Heart right ventricle (tissue), 16 donors: Measurements from ENCODE around the gene HSD11B2. TPM values are rescaled to one million over a fixed set of nuclear protein-coding genes. Genes with fewer than 3 reads are reported as not detected.

Experiments
- ATAC-seq, 8 donors: fragments of 200-7000 bp; cut with Tn5 transposase; one replicate each; pipeline ENCODE4 v1.9.1; 2020; ENCODE audit warnings: mild to moderate bottlenecking in 8 of 8, moderate library complexity in 8 of 8, moderate number of reproducible peaks in 1 of 8
- DNase-seq, 2 donors: peaks; one replicate each; pipeline ENCODE4 v3.0.0-alpha.2; 2020
- H3K27ac ChIP-seq, 10 donors: fragments of 200-600 bp; sonication (generic) in 2 of 10; one replicate each; pipeline versions ENCODE4 v1.5.0 to v1.8.0; 2020 to 2022; ENCODE audit warnings: mild to moderate bottlenecking in 3 of 10
- H3K27me3 ChIP-seq, 7 donors: fragments of 200-600 bp; one replicate each; pipeline ENCODE4 v1.8.0; 2021 to 2022; ENCODE audit warnings: mild to moderate bottlenecking in 2 of 7
- H3K36me3 ChIP-seq, 9 donors: fragments of 200-600 bp; sonication (generic) in 1 of 9; one replicate each; pipeline versions ENCODE4 v1.5.0 to v1.8.0; 2020 to 2022; ENCODE audit warnings: mild to moderate bottlenecking in 2 of 9
- H3K4me1 ChIP-seq, 9 donors: fragments of 200-600 bp; sonication (generic) in 1 of 9; one replicate each; pipeline versions ENCODE4 v1.5.0 to v1.8.0; 2020 to 2022; ENCODE audit warnings: mild to moderate bottlenecking in 4 of 9
- H3K4me3 ChIP-seq, 10 donors: fragments of 200-600 bp; sonication (generic) in 2 of 10; one replicate each; pipeline versions ENCODE4 v1.5.0 to v1.8.0; 2020 to 2022; ENCODE audit warnings: mild to moderate bottlenecking in 7 of 10, moderate library complexity in 2 of 10
- H3K9me3 ChIP-seq, 11 donors: fragments of 200-600 bp in 10 of 11; sonication (generic) in 2 of 11; one replicate each; pipeline versions ENCODE4 v1.5.0 to v1.8.0; 2013 to 2022; ENCODE audit warnings: mild to moderate bottlenecking in 2 of 11, control low read depth in 1 of 11, moderate library complexity in 1 of 11
- CTCF ChIP-seq, 9 donors: fragments of 200-600 bp; sonication (generic) in 2 of 9; IDR thresholded peaks; one replicate each; pipeline versions ENCODE4 v1.5.0 to v1.8.0; 2021 to 2022; ENCODE audit warnings: antibody characterized with exemption in 9 of 9, mild to moderate bottlenecking in 5 of 9, moderate library complexity in 1 of 9
- WGBS, 2 donors: extraction: QIAGEN DNeasy Blood & Tissue Kit; methylation state at CpG; one replicate each; pipeline ENCODE4 v1.1.7; 2013; ENCODE audit warnings: inconsistent platforms in 1 of 2; 5-methylcytosine and 5-hydroxymethylcytosine counted together
- intact Hi-C, 10 donors: fragments of 100-400 bp; cut with DNase I; formaldehyde crosslinking; loops; one replicate each; pipeline versions ENCODE4 v1.11.1 to v1.14.2; 2022
- polyA plus RNA-seq, 2 donors: library from polyadenylated mRNA; stranded (reverse); fragments of 200-250 nt; gene quantifications; one replicate each; pipeline ENCODE4 v1.2.3, GENCODE V29; 2013
- total RNA-seq, 10 donors: library from RNA; stranded (reverse); fragmentation: NEBNext Ultra II Directional in 3 of 10; extraction: Animal tissue kit (Norgen Biotek cat#: 25700) in 3 of 10; gene quantifications; one replicate each; pipeline versions ENCODE4 v1.2.1 to v1.2.4, GENCODE V29; 2021 to 2023
- donor health status: Arrhythmogenic right ventricular cardiomyopathy.
- donor health status: ischemic (EF 13 %, LVEDD 7.1; RV severe dilation, severe dysfunction).
- donor health status: healthy with polysubstance abuse.
- donor health status: DM: no; HTN: yes; CAD: no.
- donor health status: DM: no; HTN: no; CAD: no.
- donor health status: ischemic (EF 25% LVEDD 6.9; RV normal size, moderate dysfunction).
- donor health status: ischemic (EF 25% LVEDD 5.7; RV mildly dilated, moderate dysfunction).
- donor health status: healthy.
- donor health status: DM: yes; HTN: yes; CAD: no.
- donor health status: Ischemic cardiomyopathy.
- donor health status: ischemic (EF 35%, LVEDD 5.7; RV mildly dilated, moderate dysfunction).
- donor health status: nonischemic (EF 11% LVEDD 7.7; RV severe dilation, severe dysfunction).
- donor health status: DM: yes; HTN: yes; CAD: no.
- donor health status: PGD.
- donor health status: ischemic (EF 29% LVEDD 5.4; RV normal size, mild dysfunction).
- donor health status: nonischemic (EF 23%, LVEDD 6.1; RV moderate dilation, normal function).

The HSD11B2 gene
- total and polyA plus RNA-seq, 12 donors: 0.16 to 1.4 (median 0.51) TPM; not detected in 1

GRCh38 chr16:67393111-67393787 lies 37.7 kb upstream of the HSD11B2 start, which contains the start of gene TPPP3:
TPPP3 (minus strand) TSS chr16:67393498; CDS start chr16:67391111, 2,387 bp downstream.
- H3K27ac ChIP-seq: peak within 1 kb of the TSS; percentile 5 to 88 (median 72)
- TF ChIP-seq CTCF (IDR thresholded peaks at IDR 0.05): peak; percentile 53 to 88 (median 74)
- H3K36me3 ChIP-seq: no peaks in the 10 kb centered on the region

DNA sequence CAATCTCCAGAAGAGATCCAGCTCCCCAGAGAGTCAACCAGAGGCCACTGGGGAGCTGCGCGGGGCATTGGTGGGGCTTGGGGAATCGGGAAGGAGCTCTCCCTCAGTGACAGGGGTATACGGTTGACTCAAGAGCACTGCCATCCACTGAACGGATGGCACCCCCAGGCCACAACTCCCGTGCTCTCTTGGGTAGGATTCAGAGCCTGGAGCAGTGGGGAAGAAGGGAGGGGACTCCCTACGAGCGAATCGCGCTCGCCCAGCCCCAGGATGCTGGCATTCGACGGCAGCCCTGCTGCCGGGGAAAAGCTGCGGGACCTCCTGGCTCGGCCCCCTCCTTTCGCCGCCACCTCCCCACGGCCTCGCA lies 37.1 kb upstream of the HSD11B2 start:
- peak overlapping the region; percentile 5 to 88 (median 72) for H3K27ac ChIP-seq
- 9 to 11% methylated on average over 20 of the region's 20 CpGs for WGBS, 2 donors
- no peak for TF ChIP-seq CTCF (IDR thresholded peaks at IDR 0.05)
- ATAC-seq: peak in 1 of 8 donors; percentile 1
- DNase-seq: no peak
- peaks cover 0 to 45% (median 9%) of the 10 kb centered on the region in 7 donors for H3K27me3 ChIP-seq
- H3K4me1 ChIP-seq: peaks cover 27 to 80% (median 48%) of the 10 kb centered on the region in 9 donors
- no peaks in the 10 kb centered on the region for H3K9me3 ChIP-seq
- intact Hi-C loops: loop anchor here in 4 of 10 donors (5.0 to 10.0 kb wide), 4 partner anchors 109 to 129 kb away; partner anchors contain the start of gene PLEKHG4 (in 2 of the 4)
- no peaks in the 10 kb centered on the region for H3K36me3 ChIP-seq
- H3K4me3 ChIP-seq: peak overlapping the region; percentile 10 to 62 (median 48)

More at GRCh38 chr16:67393111-67393787, 37.7 kb upstream of the HSD11B2 start, which contains the start of gene TPPP3:
- Histone ChIP-seq H3K4me3 (peak within 1 kb of the TSS; percentile 21 to 62 (median 48)), H3K4me1 (peaks cover 27 to 80% (median 47%) of the 10 kb centered on the region in 9 donors), H3K9me3 (no peaks in the 10 kb centered on the region), H3K27me3 (peaks cover 0 to 45% (median 9%) of the 10 kb centered on the region in 7 donors)
- 1 to 3% methylated on average over 47 to 56 of the region's 56 CpGs for whole genome bisulfite sequencing, 2 donors
- peak; percentile 80 to 89 (median 82) for ATAC-seq
- intact Hi-C loops: loop anchor here in 4 of 10 donors (5.0 to 10.0 kb wide), 4 partner anchors 108 to 128 kb away; partner anchors contain the start of gene PLEKHG4 (in 2 of the 4)
- DNase-seq: peak; percentile 95

- peak overlapping the region in 9 of 10 donors; percentile 33 to 62 (median 48) for H3K4me3 ChIP-seq
- H3K4me1 ChIP-seq: peaks cover 27 to 83% (median 54%) of the 10 kb centered on the region in 9 donors
- H3K9me3 ChIP-seq: no peaks in the 10 kb centered on the region
- WGBS, 2 donors: 27 to 35% methylated on average over 88 of the region's 88 CpGs
- no peak for TF ChIP-seq CTCF (IDR thresholded peaks at IDR 0.05)
- intact Hi-C loops: loop anchor here in 5 of 10 donors (5.0 to 10.0 kb wide), 5 partner anchors 110 to 132 kb away; partner anchors contain the start of gene PLEKHG4 (in 2 of the 5)
- peak in 1 of 2 donors; percentile 35 for DNase-seq
- H3K27ac ChIP-seq: peak overlapping the region; percentile 5 to 88 (median 72)
- no peaks in the 10 kb centered on the region for H3K36me3 ChIP-seq
- H3K27me3 ChIP-seq: peaks cover 0 to 51% (median 9%) of the 10 kb centered on the region in 7 donors
- no peak for ATAC-seq
Measured at GRCh38 chr16:67394155-67395104, 36.5 kb upstream of the HSD11B2 start.
